Ascending aorta (tissue), 2 donors: Measurements from ENCODE around the gene PLXNA4. TPM values are rescaled to one million over a fixed set of nuclear protein-coding genes. Genes with fewer than 3 reads are reported as not detected.

Source experiments
- DNase-seq, 2 donors: peaks; one replicate each; pipeline ENCODE4 v3.0.0-alpha.2; 2019; ENCODE audit warnings: low spot score in 2 of 2
- H3K27ac ChIP-seq, 2 donors: fragments of 200-600 bp; sonication (generic); one replicate each; pipeline ENCODE4 v1.5.1; 2016 to 2017; ENCODE audit warnings: mild to moderate bottlenecking in 1 of 2
- H3K27me3 ChIP-seq: fragments of 200-600 bp; sonication (generic); one replicate; pipeline ENCODE4 v1.5.1; 2017
- H3K36me3 ChIP-seq, 2 donors: fragments of 200-600 bp; sonication (generic); one replicate each; pipeline ENCODE4 v1.5.1; 2016
- H3K4me1 ChIP-seq, 2 donors: fragments of 200-600 bp; sonication (generic); one replicate each; pipeline ENCODE4 v1.5.1; 2016 to 2017; ENCODE audit warnings: mild to moderate bottlenecking in 1 of 2
- H3K4me3 ChIP-seq, 2 donors: fragments of 200-600 bp; sonication (generic); one replicate each; pipeline ENCODE4 v1.5.1; 2016 to 2017; ENCODE audit warnings: mild to moderate bottlenecking in 1 of 2
- H3K9me3 ChIP-seq, 2 donors: fragments of 200-600 bp; sonication (generic); one replicate each; pipeline ENCODE4 v1.5.1; 2016
- CTCF ChIP-seq, 3 experiments: fragments of 200-600 bp in 2 of 3; fragments of 450-650 bp in 1 of 3; sonication (generic) in 2 of 3; IDR thresholded peaks; one replicate each; pipeline ENCODE4 v1.5.1; 2016 to 2019; ENCODE audit warnings: antibody characterized with exemption in 3 of 3, mild to moderate bottlenecking in 1 of 3, moderate library complexity in 1 of 3
- intact Hi-C: fragments of 100-400 bp; cut with DNase I; formaldehyde crosslinking; loops from one replicate; pipeline ENCODE4 v1.15.1; 2023
- total RNA-seq: library from RNA; depleted of rRNA; stranded (reverse); fragments of >200 nt; gene quantifications from one replicate; pipeline ENCODE4 v1.1.0, GENCODE V29; 2016

PLXNA4 gene
- total RNA-seq, 1 donor from 2014 or later, result 27.1 TPM

GRCh38 chr7:132336797-132337196 is 239.5 kb downstream of the PLXNA4 start:
- Histone ChIP-seq H3K4me3 (no peak overlapping the region), H3K36me3 (no peaks in the 10 kb centered on the region), H3K27me3 (no peaks in the 10 kb centered on the region), H3K4me1 (peaks cover 0 to 10% of the 10 kb centered on the region in 2 donors), H3K27ac (no peak overlapping the region), H3K9me3 (no peaks in the 10 kb centered on the region)
- intact Hi-C loops, result loop anchor here (2.0 kb wide), 1 partner anchor 18 kb away; no protein-coding TSS in a partner anchor
- TF ChIP-seq CTCF (IDR thresholded peaks at IDR 0.05), result no peak
- no peak for DNase-seq

GRCh38 chr7:132333301-132333700 is 243.0 kb downstream of the PLXNA4 start:
- DNase-seq, result no peak
- Histone ChIP-seq H3K27ac (no peak overlapping the region), H3K4me1 (peaks cover 0 to 10% of the 10 kb centered on the region in 2 donors), H3K36me3 (no peaks in the 10 kb centered on the region), H3K9me3 (no peaks in the 10 kb centered on the region), H3K4me3 (no peak overlapping the region), H3K27me3 (no peaks in the 10 kb centered on the region)
- intact Hi-C loops, result no loop called here
- TF ChIP-seq CTCF (IDR thresholded peaks at IDR 0.05), result no peak

DNA sequence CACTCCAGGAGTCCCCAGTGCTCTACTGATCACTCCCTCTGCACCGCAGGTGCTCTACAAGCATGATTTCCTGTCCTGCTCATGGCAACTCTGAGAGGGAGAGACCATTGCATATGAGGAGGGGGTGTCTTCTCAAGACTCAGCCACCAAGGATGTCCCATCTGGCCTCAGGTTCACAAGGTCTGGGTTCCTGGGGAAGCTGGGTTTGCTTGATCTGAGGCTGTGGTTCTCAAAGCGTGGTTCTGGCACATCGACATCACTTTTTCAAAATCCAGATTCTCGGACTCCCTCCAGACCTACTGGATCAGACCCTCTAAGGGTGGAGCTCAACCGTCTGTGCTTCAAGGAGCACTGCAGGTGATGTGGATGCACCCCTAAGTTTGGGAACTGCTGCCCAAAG is 247.5 kb downstream of the PLXNA4 start:
- DNase-seq, result no peak
- H3K36me3 ChIP-seq, result no peaks in the 10 kb centered on the region
- no peak for TF ChIP-seq CTCF (IDR thresholded peaks at IDR 0.05)
- H3K4me1 ChIP-seq, result no peaks in the 10 kb centered on the region
- no peaks in the 10 kb centered on the region for H3K27me3 ChIP-seq
- intact Hi-C loops, result no loop called here
- no peaks in the 10 kb centered on the region for H3K9me3 ChIP-seq
- H3K27ac ChIP-seq, result no peak overlapping the region
- no peak overlapping the region for H3K4me3 ChIP-seq

DNA sequence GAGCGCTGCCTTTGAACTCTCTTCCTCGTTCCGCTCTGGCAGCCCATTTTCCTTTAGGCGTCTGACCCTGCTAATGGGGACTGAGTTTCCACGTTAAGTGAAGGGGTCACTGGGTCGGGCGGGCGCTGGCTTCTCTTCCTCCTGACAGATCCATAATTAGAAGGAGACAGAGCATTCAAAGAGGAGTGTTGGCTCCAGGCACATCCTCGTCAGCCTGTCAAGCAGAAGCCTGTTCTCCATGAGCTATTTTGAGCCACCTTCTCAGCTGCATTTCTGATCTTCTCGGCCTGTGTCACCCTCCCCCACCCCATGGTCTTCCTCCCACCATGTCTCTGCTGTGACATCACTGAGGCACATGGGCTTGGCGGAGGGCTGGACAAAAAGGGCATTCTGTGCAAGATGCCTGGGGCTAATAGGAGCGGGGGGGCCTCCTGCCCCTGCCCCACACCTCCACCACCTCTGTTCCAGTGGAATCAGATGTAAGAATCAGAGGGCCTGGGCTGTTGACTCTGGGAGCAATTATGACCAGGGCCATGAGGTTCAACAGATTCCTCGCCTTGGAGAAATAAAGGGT is 248.1 kb downstream of the PLXNA4 start:
- Histone ChIP-seq H3K27me3 (no peaks in the 10 kb centered on the region), H3K27ac (no peak overlapping the region), H3K36me3 (no peaks in the 10 kb centered on the region), H3K9me3 (no peaks in the 10 kb centered on the region), H3K4me1 (no peaks in the 10 kb centered on the region), H3K4me3 (no peak overlapping the region)
- DNase-seq, result no peak
- intact Hi-C loops, result no loop called here
- TF ChIP-seq CTCF (IDR thresholded peaks at IDR 0.05), result no peak

DNA sequence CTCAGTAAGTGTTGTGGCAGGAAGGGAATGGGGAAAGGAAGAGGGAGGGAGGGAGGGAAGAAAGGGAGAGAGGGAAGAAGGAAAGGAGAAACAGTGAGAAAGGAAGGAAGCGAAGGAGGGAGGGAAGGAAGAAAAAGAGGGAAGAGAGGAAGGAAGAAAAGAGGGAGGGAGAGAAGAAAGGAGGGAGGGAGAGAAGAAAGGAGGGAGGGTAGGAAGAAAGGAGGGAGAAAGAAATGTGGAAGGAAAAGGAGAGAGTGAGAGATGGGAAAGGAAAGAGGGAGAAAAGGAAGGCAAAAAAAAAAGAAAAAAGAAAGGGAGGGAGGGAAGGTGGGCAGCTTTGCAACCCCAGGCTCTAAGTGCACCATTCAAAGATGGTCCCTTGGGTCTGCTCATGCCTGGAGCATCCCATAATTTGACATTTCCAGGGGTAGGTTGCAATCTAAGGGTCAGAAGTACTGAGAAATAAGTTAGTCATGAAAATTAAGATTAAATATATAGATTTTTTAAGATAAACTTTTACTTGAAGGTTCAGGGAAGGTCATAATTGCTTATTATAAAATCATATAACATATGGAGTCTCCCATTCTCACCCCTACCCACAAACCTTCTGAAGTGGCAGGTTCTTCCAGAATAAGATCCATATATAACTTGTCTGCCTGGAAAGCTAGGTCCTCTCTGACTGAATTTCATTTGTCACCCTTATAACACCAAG is 249.2 kb downstream of the PLXNA4 start:
- intact Hi-C loops, result no loop called here
- H3K4me1 ChIP-seq, result no peaks in the 10 kb centered on the region

More for the DNA sequence above, 249.2 kb downstream of the PLXNA4 start:
- Histone ChIP-seq H3K27me3 (no peaks in the 10 kb centered on the region), H3K4me3 (no peak overlapping the region), H3K36me3 (no peaks in the 10 kb centered on the region), H3K27ac (no peak overlapping the region), H3K9me3 (no peaks in the 10 kb centered on the region)
- no peak for TF ChIP-seq CTCF (IDR thresholded peaks at IDR 0.05)
- no peak for DNase-seq
